Prostate gland (tissue), 2 donors: Measurements from ENCODE around the gene COL4A6. TPM values are rescaled to one million over a fixed set of nuclear protein-coding genes. Genes with fewer than 3 reads are reported as not detected.
A peak's percentile ranks its signal among the peaks of the same experiment; 100 is the strongest.

Experiments used
- DNase-seq: peaks from one replicate; pipeline ENCODE4 v3.0.0-alpha.2; 2019; ENCODE audit warnings: low spot score
- H3K27ac ChIP-seq, 2 donors: fragments of 200-600 bp; sonication (generic); 2 replicates each; pipeline ENCODE4 v1.5.1; 2017 to 2019
- H3K27me3 ChIP-seq: fragments of 200-600 bp; sonication (generic); replicated peaks from 2 replicates; pipeline ENCODE4 v1.5.1; 2019; ENCODE audit not compliant: insufficient read depth
- H3K36me3 ChIP-seq, 2 donors: fragments of 200-600 bp; sonication (generic); 1 replicate in 1 of 2; 2 replicates in 1 of 2; pipeline versions ENCODE4 v1.5.1 to v1.8.1; 2017 to 2019
- H3K4me1 ChIP-seq: fragments of 200-600 bp; sonication (generic); replicated peaks from 2 replicates; pipeline ENCODE4 v1.5.1; 2019
- H3K4me3 ChIP-seq, 2 donors: fragments of 200-600 bp; sonication (generic); 2 replicates each; pipeline ENCODE4 v1.5.1; 2017 to 2019
- H3K9me3 ChIP-seq: fragments of 200-600 bp; sonication (generic); 2 replicates; pipeline ENCODE4 v1.5.1; 2017
- POLR2A ChIP-seq: fragments of 450-650 bp; IDR thresholded peaks from one replicate; pipeline ENCODE4 v1.6.1; 2016; ENCODE audit warnings: antibody characterized with exemption, mild to moderate bottlenecking
- POLR2AphosphoS5 ChIP-seq: sonication (generic); formaldehyde crosslinking; IDR thresholded peaks from one replicate; pipeline ENCODE4 v1.6.1; 2017; ENCODE audit warnings: antibody characterized with exemption
- WGBS: methylation state at CpG from one replicate; pipeline ENCODE4 v1.1.5; 2018; 5-methylcytosine and 5-hydroxymethylcytosine counted together
- intact Hi-C: fragments of 100-400 bp; cut with DNase I; formaldehyde crosslinking; loops from one replicate; pipeline ENCODE4 v1.14.2; 2022
- total RNA-seq, 2 donors: library from RNA; depleted of rRNA; stranded (reverse); fragments of >200 nt; gene quantifications; one replicate each; pipeline ENCODE4 v1.1.0, GENCODE V29; 2016
- TF ChIP-seq, protein P1 (sequence below), 4 experiments: fragments of 200-600 bp in 2 of 4; fragments of 450-650 bp in 2 of 4; sonication (generic) in 2 of 4; IDR thresholded peaks; 1 replicate in 3 of 4; 2 replicates in 1 of 4; pipeline ENCODE4 v1.5.1; 2016 to 2019; ENCODE audit warnings: antibody characterized with exemption in 4 of 4, mild to moderate bottlenecking in 2 of 4, moderate library complexity in 2 of 4

Gene COL4A6
- total RNA-seq, 2 donors from 2014 or later, result 13.5 to 16.7 TPM

DNA sequence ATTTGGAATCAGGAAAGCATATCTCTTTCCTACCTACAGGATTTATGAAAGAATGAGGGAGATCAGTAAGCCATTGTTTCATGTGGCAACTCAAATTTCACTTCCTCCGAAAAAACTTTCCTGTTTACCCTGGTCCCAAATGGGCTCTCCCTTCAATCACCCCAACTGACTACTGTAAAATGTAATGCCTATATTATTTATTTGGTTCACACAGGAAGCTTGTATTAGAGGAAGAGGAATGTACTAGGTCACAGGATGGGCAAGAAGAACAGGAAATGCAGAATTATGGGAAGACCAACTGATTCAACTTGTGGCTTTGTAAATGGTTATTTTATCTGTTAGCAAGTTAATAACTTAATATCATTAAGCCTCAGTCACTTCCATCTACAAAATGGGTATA lies 23.1 kb downstream of the COL4A6 start:
- DNase-seq, result no peak
- no peak for TF ChIP-seq POLR2A
- TF ChIP-seq, protein P1, sequence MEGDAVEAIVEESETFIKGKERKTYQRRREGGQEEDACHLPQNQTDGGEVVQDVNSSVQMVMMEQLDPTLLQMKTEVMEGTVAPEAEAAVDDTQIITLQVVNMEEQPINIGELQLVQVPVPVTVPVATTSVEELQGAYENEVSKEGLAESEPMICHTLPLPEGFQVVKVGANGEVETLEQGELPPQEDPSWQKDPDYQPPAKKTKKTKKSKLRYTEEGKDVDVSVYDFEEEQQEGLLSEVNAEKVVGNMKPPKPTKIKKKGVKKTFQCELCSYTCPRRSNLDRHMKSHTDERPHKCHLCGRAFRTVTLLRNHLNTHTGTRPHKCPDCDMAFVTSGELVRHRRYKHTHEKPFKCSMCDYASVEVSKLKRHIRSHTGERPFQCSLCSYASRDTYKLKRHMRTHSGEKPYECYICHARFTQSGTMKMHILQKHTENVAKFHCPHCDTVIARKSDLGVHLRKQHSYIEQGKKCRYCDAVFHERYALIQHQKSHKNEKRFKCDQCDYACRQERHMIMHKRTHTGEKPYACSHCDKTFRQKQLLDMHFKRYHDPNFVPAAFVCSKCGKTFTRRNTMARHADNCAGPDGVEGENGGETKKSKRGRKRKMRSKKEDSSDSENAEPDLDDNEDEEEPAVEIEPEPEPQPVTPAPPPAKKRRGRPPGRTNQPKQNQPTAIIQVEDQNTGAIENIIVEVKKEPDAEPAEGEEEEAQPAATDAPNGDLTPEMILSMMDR (IDR thresholded peaks at IDR 0.05), result no peak
- TF ChIP-seq POLR2AphosphoS5, result no peak
- Histone ChIP-seq H3K36me3 (no peaks in the 10 kb centered on the region), H3K9me3 (no peaks in the 10 kb centered on the region), H3K27ac (no peak overlapping the region), H3K27me3 (no peaks in the 10 kb centered on the region), H3K4me1 (no peaks in the 10 kb centered on the region), H3K4me3 (no peak overlapping the region)
- intact Hi-C loops, result no loop called here
- 53% methylated on average over 1 of the region's 1 CpG for WGBS

DNA sequence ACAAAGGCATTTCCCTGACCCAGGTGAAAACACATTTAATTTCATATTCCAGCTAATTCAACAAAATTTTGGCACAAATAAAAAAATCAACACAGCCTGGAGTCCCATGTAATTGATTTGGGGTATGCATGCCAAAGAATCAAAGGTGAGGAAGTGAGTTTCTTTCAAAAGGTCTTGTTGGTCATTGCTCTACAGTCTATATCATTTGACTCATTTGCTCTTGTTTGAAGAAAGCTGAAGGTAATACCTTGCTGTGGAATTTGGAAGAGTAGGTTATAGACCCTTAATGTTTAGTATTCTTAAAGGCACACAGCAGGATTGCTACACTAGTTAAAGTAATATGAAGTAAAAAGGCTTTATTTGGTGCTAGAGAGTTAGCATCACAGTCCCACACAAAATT lies 25.4 kb downstream of the COL4A6 start:
- Histone ChIP-seq H3K9me3 (no peaks in the 10 kb centered on the region), H3K27ac (no peak overlapping the region), H3K36me3 (no peaks in the 10 kb centered on the region), H3K27me3 (no peaks in the 10 kb centered on the region), H3K4me3 (no peak overlapping the region), H3K4me1 (no peaks in the 10 kb centered on the region)
- no peak for TF ChIP-seq POLR2AphosphoS5
- no peak for TF ChIP-seq POLR2A
- TF ChIP-seq, protein P1 (IDR thresholded peaks at IDR 0.05), result no peak
- intact Hi-C loops, result no loop called here
- no peak for DNase-seq

DNA sequence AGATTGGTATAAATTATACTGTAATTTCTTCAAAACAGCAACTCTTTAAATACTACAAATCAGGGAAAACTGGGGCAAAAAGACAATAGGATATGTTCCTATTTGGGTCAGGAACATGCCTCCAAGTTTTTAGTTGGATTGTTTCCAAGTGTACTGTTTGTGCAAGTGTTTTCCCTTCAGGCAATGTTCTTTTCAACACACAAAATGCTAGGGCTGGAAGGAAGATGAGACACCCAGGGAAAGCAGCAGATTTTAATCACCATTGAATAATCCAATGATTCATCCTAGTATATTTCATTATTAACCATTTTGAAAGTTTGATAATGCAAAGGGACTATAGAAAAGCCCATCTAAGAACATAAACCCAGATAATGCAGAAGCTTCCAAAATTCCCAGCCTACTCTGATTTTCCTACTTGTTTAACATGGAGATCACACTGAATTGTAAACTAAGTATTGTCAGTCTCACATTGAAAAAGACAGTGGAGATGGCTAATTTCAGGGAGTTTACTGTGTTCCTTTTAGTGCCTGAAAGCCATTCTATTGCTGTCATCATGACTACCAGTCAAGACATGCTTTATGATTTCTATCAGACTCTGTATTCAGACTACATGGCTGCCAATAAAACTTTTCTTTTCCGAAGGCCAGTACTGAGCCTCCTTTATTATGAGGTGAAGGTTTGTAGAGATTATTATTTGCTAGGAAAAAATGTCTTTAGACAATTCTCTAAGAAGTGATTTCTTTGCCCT lies 38.6 kb downstream of the COL4A6 start:
- H3K27me3 ChIP-seq, result no peaks in the 10 kb centered on the region
- intact Hi-C loops, result no loop called here
- no peak overlapping the region for H3K4me3 ChIP-seq
- no peak overlapping the region for H3K27ac ChIP-seq
- TF ChIP-seq POLR2AphosphoS5 (no peak), POLR2A (no peak)
- TF ChIP-seq, protein P1 (IDR thresholded peaks at IDR 0.05), result no peak
- peak; percentile 4 for DNase-seq
- H3K9me3 ChIP-seq, result no peaks in the 10 kb centered on the region
- no peaks in the 10 kb centered on the region for H3K4me1 ChIP-seq
- WGBS, result 11% methylated on average over 1 of the region's 1 CpG
- H3K36me3 ChIP-seq, result no peaks in the 10 kb centered on the region

DNA sequence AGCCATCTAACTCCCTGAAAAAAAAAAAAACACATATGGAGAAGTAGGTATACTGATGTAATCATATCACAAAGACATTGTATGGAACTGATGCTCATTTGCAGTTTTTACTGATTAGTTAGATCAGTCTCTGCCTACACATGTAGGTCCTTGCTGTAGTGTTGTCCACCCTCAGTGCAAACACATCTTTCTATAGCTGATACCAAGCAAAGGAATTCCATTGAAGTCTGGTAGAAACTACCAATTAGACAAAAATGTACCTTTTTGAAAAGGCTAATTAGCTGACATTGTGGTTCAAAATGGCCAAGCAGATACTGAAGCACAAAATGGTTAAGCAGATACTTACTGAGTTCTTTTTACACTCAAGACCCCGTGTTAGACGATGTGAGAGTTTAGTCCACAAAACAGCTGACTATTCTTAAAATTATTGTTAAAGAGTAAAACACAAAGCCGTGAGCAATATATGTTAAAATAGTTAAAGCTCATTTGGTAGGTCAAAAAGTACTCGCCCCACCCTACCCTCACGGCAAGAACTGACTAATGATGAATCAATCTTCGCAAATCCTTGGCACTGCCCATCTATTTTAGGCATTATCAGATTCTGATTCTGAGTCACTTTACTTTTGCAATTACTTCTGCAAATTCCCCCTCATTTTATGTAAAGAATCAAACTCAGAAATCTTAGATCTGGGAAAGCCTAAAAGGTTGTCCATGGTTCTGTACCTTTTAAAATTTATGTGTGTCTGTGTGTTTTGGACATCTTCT lies 40.4 kb downstream of the COL4A6 start:
- H3K4me3 ChIP-seq, result no peak overlapping the region
- intact Hi-C loops, result no loop called here
- H3K36me3 ChIP-seq, result no peaks in the 10 kb centered on the region
- no peaks in the 10 kb centered on the region for H3K4me1 ChIP-seq
- WGBS, result 69% methylated on average over 6 of the region's 6 CpGs
- no peaks in the 10 kb centered on the region for H3K27me3 ChIP-seq
- no peak for DNase-seq
- TF ChIP-seq POLR2A, result no peak
- TF ChIP-seq POLR2AphosphoS5, result no peak
- TF ChIP-seq, protein P1 (IDR thresholded peaks at IDR 0.05), result no peak
- no peaks in the 10 kb centered on the region for H3K9me3 ChIP-seq
- H3K27ac ChIP-seq, result no peak overlapping the region
